ENCODE measurements around the gene LSM5.
"Not testable (repeated sequence)": the region's sequence is repeated elsewhere in the genome, so short reads cannot be mapped to it uniquely, and the experiment has no call there.

Gene LSM5

DNA sequence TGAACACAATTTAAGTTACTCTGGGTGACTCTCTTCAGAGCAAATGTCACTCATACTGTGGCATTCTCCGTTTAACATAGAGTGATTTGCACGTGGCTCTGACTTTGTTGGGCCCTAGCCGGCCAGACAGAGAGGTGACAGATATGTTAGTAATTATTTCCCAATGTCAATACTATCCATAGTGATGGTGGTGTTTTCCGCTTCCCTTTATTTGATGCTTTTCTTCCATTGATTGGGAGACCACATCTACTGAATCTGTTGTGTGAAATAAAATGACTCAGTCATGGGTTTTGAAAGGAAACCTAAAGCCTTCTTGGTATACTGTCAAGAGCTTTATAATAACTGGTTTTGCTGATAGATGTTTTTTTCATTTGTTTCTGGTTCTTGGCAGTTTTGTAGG, 12.5 kb upstream of the LSM5 start:
- no peak for DNase-seq

DNA sequence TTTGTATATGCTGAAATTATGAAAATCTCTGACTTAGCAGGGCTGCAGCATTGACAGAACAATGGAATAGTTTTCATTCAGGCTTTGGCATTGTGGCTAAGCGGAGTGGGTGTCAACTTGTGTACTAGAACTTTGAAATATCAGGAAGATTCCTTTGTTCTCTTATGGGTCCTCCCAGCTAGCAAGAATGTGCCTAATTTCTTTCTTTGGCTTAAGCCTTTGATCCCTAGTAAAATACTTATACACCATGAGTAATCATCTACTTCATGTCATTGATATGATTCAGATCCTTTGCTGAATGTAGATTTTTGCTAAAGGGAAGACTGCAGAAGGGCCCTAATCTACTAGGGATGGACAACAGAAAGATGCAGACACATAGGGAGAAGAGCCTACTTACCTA, 11.3 kb upstream of the LSM5 start:
- no peak for DNase-seq

DNA sequence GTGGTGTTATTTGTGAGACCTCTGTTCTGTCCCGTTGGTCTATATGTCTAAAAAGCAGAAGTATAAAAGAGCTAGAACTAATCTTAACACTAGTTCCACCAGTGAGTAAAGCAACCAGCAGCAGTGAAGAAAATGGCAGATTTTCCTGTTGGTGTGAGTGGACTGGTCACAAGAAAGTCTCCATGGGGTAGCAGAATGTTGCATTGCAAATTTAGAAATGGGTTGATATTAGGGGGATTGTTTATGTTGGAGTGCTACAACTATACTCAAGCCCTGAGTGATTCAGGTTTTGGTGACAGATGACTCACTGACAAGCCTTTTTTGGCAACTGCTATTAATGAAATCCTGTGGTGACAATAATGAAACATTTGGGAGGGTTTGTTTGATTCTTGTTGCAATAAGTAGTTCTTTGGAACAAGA, 10.8 kb upstream of the LSM5 start:
- no peak for DNase-seq

DNA sequence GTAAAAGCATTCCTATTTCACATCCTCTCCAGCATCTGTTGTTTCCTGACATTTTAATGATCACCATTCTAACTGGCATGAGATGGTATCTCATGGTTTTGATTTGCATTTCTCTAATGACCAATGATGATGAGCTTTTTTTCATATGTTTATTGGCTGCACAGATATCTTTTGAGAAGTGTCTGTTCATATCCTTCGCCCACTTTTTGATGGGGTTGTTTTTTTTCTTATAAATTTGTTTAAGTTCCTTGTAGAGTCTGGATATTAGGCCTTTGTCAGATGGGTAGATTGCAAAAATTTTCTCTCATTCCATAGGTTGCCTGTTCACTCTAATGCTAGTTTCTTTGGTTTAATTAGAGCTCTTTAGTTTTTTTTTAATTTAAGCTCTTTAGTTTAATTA, 10.0 kb upstream of the LSM5 start:
- DNase-seq: not testable (repeated sequence)

DNA sequence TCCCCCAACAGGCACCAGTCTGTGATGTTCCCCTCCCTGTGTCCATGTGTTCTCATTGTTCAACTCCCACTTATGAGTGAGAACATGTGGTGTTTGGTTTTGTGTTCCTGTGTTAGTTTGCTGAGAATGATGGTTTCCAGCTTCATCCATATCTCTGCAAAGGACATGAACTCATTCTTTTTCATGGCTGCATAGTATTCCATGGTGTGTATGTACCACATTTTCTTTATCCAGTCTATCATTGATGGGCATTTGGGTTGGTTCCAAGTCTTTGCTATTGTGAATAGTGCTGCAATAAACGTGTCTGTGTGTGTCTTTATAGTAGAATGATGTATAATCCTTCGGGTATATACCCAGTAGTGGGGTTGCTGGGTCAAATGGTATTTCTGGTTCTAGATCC, 9.6 kb upstream of the LSM5 start:
- DNase-seq: not testable (repeated sequence)

DNA sequence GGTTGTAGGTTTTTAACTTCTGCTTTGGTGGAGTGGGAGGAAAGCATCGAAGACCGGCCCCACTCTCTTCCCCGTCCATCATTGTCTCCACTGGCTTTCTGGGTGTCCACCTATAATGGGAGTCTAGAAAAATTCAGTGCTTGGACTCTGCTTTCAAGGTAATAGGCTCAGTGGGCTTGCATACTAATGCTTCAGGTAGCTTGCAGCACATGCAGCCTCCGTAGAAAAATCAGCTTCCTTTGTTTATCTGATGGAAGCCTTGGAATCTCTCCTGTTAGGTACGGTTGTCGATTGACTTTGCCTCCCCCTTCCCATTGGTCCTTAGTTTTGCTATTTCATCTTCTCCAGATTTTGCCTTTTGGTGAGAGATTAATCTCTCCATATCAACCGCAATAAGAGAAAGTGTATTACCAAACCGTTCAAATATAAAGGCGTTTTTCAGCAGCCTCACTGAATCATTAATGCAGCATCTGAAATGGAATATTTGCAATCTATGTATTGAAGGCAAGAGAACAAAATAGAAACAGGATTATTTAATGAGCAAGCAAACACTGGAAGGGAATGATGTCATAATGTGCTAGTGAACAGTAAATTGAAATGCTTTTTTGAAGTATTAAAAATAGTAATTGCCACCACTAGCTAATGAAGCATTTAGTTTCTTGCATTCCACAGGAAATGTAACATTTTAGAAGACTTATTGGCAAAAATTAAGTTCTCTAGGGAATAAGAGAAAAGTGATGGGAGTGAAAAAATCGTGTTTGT, 6.1 kb upstream of the LSM5 start:
- no peak for DNase-seq

DNA sequence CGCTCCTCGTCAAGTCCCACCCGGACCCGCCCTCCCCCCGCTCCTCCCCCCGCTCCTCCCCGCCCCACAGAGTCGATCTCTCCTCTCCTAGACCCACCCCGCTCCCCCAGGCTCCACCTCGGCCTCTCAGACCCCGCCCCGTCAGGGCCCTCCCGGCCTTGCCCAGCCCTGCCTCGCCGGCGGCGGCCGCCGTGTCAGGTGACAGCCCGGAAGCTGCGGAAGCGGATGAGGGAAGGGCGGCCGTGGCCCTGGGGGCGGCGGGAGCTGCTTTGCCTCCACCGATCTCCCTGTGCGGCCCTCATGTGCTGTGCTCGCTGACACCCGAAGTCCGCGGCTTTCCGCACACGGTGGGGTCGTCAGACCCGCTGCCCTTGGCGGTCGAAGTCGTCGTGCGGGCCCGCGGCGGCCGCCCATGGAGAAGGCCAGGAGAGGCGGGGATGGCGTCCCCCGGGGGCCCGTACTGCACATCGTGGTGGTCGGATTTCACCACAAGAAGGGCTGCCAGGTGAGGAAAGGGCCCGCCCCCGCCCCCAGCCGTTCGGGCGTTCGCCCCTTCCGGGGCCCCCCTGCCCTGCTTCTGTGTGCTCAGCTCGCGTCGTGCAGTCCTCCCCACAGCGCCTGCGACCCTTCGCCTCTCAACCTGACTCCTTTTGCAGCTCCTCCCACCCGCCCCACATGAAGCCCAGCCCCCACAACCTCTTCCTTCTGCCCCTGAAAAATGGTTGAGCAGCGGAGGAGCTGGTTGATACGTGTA, 5.3 kb upstream of the LSM5 start, which contains the start of gene AVL9:
TSS of gene AVL9 (plus strand) at position 192 of the 754 bp plus-strand sequence. CDS start at position 413, 221 bp downstream.
- DNase-seq: peak; percentile 93

DNA sequence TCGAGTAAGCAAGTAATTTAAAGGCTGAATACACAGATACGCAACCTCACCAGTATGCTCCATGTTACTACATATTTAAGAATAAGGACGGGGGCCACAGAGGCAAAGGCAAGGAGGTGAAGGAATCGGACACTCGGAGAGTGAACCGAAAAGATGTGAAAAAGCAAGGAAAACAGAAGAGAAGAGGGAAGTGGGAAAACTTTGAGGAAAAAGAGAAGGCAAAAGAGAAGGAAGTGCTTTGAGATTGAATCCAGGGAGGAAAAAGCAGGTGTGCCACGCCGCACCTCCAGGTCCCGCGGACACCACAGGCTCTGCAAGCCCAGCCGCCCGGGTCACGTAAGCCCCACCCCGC, 4.7 kb upstream of the LSM5 start:
- DNase-seq: no peak

DNA sequence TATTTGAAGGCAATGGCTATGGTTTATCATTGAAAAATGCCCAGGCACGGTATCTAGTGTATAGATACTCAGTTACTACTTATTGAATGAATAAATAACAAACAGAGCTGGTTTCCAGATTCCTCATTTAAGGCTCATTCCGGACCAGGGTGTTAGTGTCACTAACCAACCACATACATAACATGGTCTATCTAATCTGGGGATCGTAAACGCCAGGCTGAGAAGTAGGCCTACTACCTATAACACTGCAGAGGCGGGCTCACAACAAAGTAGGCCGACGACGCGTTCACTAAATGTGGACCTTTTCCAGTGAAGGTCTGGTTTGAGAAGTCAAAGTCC, 423 bp downstream of the LSM5 start:
- DNase-seq: no peak

DNA sequence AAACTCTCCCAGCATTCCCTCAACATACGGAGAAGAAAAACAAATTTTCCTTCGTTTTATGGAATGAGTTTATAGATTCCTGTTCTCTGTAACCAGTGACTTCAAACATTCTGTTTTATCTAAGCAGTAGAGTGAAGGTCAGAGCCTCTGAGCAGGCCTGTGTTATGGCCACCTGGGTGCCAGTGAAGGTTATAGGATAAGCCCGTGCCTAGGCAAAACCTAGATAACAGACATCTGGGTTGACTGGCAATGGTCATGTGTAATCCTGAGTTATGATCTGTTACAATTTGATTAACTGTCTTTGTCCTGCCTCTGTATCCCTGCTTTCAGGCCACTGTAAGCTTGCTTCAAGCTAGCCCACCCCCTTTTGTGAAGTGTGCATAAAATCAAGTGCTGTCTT, 8.3 kb downstream of the LSM5 start:
- DNase-seq: no peak

DNA sequence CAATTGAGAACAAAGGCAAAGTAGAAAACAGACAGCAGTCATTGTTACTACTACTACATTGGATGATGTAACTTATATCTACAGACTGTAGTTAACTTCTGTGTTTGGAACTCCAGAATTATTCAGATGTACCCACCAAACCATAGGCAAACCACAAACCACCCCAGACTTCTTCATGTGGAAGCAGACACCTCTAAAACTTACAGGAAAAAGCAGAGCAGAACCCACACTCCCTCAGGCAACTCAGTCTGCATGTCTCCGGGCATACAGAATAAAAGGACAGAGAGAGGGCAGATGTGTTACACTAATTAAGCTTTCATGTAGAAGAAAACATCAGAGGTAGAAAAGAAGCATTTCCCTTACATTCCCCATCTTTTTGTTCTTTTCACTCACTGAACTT, 9.0 kb downstream of the LSM5 start:
- DNase-seq: no peak

DNA sequence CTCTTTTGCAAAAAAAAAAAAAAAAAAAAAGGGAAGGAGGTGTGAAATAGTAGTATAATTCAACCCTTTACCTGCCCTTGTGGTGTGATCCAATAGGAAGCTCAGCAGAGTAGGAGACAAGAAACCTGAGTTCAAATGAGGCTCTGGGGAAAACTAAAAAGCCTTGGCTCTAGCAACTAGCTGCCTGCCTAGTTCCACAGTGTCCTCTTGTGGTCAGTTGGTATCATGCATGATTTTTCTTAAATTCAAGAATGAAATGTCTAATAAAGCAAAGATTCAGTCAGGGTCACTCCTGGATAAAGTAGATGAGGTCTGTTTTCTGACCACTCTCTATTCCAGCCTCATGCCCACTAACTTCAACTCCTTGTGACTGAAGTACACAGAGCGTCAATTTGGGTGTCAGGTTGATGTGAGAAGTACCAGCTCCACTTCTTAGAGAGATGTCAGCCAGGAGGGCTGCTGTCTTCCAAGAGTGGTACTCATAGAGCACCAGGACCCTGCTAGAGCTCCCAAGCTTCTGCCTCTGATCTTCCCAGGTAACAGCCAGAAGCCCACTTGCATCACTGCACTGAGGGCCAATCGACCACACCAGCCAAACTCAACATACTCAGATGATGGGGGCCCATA, 10.5 kb downstream of the LSM5 start:
- DNase-seq: no peak

DNA sequence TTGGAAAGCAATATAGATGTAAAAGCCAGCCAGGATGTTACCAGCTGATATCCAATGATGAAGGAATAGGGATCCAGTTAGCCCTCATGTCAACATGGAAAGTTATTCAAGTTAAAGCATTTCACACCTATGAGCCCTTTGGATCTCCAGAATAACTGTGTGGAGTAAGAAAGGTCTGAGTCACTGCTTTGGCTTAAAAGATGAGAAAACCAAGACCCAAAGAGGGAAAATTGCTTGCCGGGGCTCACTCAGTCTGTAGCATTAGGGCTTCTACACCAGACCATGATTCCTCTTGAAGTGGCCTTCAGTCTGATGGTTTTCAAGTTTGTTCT, 12.6 kb downstream of the LSM5 start:
- no peak for DNase-seq

DNA sequence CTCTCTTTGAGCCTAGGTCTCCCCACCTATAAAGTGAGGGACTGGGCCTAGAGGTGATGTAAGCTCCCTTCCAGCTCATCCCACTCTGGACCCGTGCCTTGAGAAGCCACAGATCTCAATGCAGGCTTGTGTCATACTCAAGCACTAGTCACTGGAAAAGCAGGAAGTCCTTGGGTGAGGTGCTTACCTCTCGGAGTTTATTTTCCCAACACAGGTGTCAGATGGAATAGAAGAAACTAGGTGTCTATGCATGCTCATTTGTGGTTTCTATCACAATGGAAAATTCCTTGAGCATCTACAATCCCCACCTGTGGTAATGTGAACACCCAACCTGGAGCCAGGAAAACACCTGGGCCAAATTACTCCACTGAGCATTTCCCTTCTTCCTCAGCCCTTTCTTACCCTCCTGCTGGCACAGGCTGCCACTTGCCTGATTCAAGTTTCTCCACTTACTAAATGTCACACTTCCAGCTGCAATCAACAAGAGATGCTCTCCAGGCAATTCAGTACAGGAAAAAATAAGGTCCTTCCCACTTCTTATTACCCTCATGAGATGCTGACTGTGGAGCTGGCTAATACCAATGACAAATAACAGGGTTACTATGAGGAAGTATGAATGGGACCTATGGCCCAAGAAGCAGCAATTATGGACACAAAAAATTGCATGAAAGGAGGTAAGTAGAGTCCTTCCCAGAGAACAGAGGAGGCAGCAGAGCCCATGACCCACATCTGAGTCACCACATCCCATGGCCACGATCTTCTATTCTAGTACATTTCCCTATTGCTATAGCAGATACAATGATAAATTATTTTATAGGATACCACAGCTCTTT, 13.1 kb downstream of the LSM5 start:
- DNase-seq: no peak

DNA sequence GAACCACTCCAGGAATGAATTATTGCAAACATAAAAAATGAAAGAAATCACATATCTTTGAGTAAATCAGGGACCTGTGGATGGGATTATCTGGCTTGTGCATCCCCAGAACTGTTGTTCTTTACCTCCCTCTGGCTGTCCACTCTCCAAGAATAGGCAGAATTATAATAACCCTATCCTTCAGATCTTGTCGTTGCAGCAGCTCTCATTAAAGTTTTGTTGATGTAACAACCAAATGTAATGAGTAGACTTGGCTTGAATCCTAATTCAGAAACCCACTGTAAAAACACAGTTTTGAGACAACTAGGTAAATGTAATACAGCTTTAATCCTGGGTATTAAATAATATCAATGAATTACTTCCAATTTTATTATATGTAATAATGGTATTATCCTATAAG, 16.2 kb downstream of the LSM5 start:
- no peak for DNase-seq

DNA sequence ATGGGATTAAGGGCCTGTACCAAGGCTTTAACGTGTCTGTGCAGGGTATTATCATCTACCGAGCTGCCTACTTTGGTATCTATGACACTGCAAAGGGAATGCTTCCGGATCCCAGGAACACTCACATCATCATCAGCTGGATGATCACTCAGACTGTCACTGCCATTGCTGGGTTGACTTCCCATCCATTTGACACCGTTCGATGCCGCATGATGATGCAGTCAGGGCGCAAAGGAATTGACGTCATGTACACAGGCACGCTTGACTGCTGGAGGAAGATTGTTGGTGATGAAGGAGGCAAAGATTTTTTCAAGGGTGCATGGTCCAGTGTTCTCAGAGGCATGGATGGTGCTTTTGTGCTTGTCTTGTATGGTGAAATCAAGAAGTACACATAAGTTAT, 18.2 kb downstream of the LSM5 start:
- no peak for DNase-seq

DNA sequence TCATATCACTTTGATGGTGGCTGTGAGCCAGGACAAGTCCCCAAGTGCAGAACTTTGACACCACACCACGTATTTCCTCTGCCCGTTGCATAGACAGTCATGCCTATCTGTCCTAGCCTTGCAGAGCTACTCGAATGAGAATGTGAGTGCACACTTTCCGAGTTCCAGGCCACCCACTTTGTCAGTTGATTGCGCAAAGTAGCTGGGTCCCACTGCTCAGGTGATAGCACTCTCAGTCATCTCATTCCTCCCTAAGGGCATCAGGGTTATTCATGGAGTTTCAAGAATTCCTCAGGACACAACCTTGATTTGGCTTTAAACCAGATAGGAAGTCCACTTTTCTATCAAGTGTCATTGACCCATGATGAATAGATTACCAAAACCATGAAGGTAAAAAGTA, 19.3 kb downstream of the LSM5 start:
- no peak for DNase-seq

DNA sequence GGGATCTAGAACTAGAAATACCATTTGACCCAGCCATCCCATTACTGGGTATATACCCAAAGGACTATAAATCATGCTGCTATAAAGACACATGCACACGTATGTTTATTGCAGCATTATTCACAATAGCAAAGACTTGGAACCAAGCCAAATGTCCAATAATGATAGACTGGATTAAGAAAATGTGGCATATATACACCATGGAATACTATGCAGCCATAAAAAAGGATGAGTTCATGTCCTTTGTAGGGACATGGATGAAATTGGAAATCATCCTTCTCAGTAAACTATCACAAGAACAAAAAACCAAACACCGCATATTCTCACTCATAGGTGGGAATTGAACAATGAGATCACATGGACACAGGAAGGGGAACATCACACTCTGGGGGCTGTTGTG, 20.2 kb downstream of the LSM5 start:
- not testable (repeated sequence) for DNase-seq

DNA sequence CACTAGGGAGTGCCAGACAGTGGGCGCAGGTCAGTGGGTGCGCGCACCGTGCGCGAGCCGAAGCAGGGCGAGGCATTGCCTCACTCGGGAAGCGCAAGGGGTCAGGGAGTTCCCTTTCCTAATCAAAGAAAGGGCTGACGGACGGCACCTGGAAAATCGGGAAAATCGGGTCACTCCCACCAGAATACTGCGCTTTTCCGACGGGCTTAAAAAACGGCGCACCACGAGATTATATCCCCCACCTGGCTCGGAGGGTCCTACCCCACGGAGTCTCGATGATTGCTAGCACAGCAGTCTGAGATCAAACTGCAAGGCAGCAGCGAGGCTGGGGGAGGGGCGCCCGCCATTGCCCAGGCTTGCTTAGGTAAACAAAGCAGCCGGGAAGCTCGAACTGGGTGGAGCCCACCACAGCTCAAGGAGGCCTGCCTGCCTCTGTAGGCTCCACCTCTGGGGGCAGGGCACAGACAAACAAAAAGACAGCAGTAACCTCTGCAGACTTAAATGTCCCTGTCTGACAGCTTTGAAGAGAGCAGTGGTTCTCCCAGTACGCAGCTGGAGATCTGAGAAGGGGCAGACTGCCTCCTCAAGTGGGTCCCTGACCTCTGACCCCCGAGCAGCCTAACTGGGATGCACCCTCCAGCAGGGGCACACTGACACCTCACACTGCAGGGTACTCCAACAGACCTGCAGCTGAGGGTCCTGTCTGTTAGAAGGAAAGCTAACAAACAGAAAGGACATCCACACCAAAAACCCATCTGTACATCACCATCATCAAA, 25.4 kb downstream of the LSM5 start:
- DNase-seq: not testable (repeated sequence)

DNA sequence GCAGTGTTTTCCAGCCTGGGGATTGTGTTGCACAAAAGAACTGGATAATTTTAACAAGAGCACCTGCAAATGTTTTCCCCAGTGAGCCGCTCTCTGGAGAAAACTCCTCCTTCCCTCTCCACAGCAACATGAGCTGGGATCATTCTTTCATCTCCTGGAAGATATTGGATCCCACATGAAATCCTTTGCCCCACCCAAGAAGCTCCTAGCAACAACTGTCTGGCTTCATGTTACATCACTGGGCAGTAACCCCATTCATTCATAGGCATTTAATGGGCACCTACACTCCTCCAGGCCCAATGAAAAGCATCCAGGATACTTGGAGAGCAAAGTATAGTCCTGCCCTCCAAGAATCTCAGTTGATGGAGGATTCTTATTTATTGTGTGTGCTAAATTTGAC, 27.2 kb downstream of the LSM5 start:
- DNase-seq: no peak

DNA sequence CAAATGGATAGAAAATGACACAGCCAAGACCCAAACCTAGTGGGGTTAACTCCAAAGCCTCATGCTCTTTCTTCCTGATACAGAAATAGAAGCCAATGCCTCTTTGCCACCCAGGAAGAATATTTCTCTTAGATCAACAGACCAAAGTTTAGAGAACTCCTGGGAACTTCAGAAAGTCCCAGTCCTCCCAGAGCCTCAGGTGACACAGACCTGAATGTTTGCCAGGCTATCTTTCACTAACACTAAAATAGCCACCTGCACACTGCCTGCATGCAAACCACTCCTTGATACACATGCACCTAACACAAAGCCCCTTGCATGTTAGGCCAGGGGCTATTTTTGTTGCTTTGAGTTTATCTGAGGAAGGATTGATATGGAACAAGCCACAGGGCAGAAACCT, 27.7 kb downstream of the LSM5 start:
- DNase-seq: no peak

DNA sequence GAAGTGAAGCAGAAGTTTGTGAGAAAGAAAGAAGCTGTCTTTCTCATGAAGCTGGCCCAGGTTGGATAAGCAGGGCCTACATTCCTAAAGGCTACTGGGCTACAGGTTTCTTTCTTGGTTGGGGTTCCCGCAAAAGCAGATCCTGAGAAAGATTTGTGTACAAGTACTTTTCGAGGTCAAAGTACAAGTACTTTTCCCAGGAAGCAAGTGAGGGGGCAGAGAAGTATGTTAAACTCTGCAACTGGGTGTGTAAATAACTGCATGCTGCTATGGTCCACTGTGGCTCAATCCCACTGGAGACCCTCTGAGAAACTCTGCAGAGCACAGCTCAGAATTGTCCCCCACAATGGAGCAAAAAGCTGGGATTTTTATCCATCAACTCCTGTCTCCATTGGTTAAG, 28.7 kb downstream of the LSM5 start:
- no peak for DNase-seq

DNA sequence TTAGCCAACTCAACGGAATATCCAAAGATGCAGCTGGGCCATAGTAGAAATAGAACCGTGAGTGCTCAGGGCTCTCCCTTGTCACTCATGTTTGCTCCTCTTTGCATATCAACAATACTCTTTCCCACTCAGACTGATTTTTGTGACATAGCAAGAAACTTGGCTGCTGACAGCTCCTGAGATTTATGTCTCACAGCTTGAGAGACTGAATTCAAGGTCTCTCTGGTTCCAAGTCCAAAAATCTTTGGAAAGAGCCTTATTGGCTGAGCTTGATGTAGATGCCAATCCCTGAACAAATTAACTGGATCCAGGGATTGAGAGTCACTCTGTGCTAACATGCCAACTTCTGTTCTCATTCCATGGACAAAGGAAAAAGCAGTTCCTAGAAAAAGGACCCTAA, 30.4 kb downstream of the LSM5 start:
- DNase-seq: no peak
